Ascending aorta (tissue), 2 donors: ENCODE results near the gene COL15A1. TPM values are rescaled to one million over a fixed set of nuclear protein-coding genes. Genes with fewer than 3 reads are reported as not detected.

ENCODE experiments used
- DNase-seq, 2 donors: peaks; one replicate each; pipeline ENCODE4 v3.0.0-alpha.2; 2019; ENCODE audit warnings: low spot score in 2 of 2
- H3K27ac ChIP-seq, 2 donors: fragments of 200-600 bp; sonication (generic); one replicate each; pipeline ENCODE4 v1.5.1; 2016 to 2017; ENCODE audit warnings: mild to moderate bottlenecking in 1 of 2
- H3K27me3 ChIP-seq: fragments of 200-600 bp; sonication (generic); one replicate; pipeline ENCODE4 v1.5.1; 2017
- H3K36me3 ChIP-seq, 2 donors: fragments of 200-600 bp; sonication (generic); one replicate each; pipeline ENCODE4 v1.5.1; 2016
- H3K4me1 ChIP-seq, 2 donors: fragments of 200-600 bp; sonication (generic); one replicate each; pipeline ENCODE4 v1.5.1; 2016 to 2017; ENCODE audit warnings: mild to moderate bottlenecking in 1 of 2
- H3K4me3 ChIP-seq, 2 donors: fragments of 200-600 bp; sonication (generic); one replicate each; pipeline ENCODE4 v1.5.1; 2016 to 2017; ENCODE audit warnings: mild to moderate bottlenecking in 1 of 2
- H3K9me3 ChIP-seq, 2 donors: fragments of 200-600 bp; sonication (generic); one replicate each; pipeline ENCODE4 v1.5.1; 2016
- CTCF ChIP-seq, 3 experiments: fragments of 200-600 bp in 2 of 3; fragments of 450-650 bp in 1 of 3; sonication (generic) in 2 of 3; IDR thresholded peaks; one replicate each; pipeline ENCODE4 v1.5.1; 2016 to 2019; ENCODE audit warnings: antibody characterized with exemption in 3 of 3, mild to moderate bottlenecking in 1 of 3, moderate library complexity in 1 of 3
- intact Hi-C: fragments of 100-400 bp; cut with DNase I; formaldehyde crosslinking; loops from one replicate; pipeline ENCODE4 v1.15.1; 2023
- total RNA-seq: library from RNA; depleted of rRNA; stranded (reverse); fragments of >200 nt; gene quantifications from one replicate; pipeline ENCODE4 v1.1.0, GENCODE V29; 2016

The COL15A1 gene
- total RNA-seq, 1 donor from 2014 or later: 58.6 TPM

- H3K27me3 ChIP-seq: no peaks in the 10 kb centered on the region
- TF ChIP-seq CTCF (IDR thresholded peaks at IDR 0.05): no peak
- H3K9me3 ChIP-seq: no peaks in the 10 kb centered on the region
- intact Hi-C loops: no loop called here
- H3K4me3 ChIP-seq: no peak overlapping the region
- no peaks in the 10 kb centered on the region for H3K36me3 ChIP-seq
- DNase-seq: no peak
- peaks cover 3 to 6% of the 10 kb centered on the region in 2 donors for H3K4me1 ChIP-seq
- peak overlapping the region in 1 of 2 donors; percentile 17 for H3K27ac ChIP-seq
Measured at GRCh38 chr9:99074902-99075245, 131.2 kb downstream of the COL15A1 start.

GRCh38 chr9:99075246-99075912 lies 131.7 kb downstream of the COL15A1 start:
- H3K27ac ChIP-seq: peak overlapping the region in 1 of 2 donors; percentile 17
- H3K36me3 ChIP-seq: no peaks in the 10 kb centered on the region
- DNase-seq: no peak
- H3K4me3 ChIP-seq: no peak overlapping the region
- H3K27me3 ChIP-seq: no peaks in the 10 kb centered on the region
- H3K4me1 ChIP-seq: peaks cover 3 to 5% of the 10 kb centered on the region in 2 donors
- no peak for TF ChIP-seq CTCF (IDR thresholded peaks at IDR 0.05)
- intact Hi-C loops: no loop called here
- H3K9me3 ChIP-seq: no peaks in the 10 kb centered on the region

GRCh38 chr9:99076030-99076429 lies 132.3 kb downstream of the COL15A1 start:
- intact Hi-C loops: no loop called here
- no peak overlapping the region for H3K4me3 ChIP-seq
- no peak for TF ChIP-seq CTCF (IDR thresholded peaks at IDR 0.05)
- H3K4me1 ChIP-seq: peaks cover 0 to 3% of the 10 kb centered on the region in 2 donors
- H3K27me3 ChIP-seq: no peaks in the 10 kb centered on the region
- no peak overlapping the region for H3K27ac ChIP-seq
- H3K36me3 ChIP-seq: no peaks in the 10 kb centered on the region
- no peak for DNase-seq
- no peaks in the 10 kb centered on the region for H3K9me3 ChIP-seq

- Histone ChIP-seq H3K27ac (no peak overlapping the region), H3K27me3 (no peaks in the 10 kb centered on the region), H3K4me3 (no peak overlapping the region), H3K4me1 (peaks cover 0 to 3% of the 10 kb centered on the region in 2 donors), H3K9me3 (no peaks in the 10 kb centered on the region), H3K36me3 (no peaks in the 10 kb centered on the region)
- intact Hi-C loops: no loop called here
- no peak for TF ChIP-seq CTCF (IDR thresholded peaks at IDR 0.05)
- no peak for DNase-seq
Measured at GRCh38 chr9:99076483-99077171, 132.9 kb downstream of the COL15A1 start.

GRCh38 chr9:99078717-99079116 lies 135.0 kb downstream of the COL15A1 start:
- DNase-seq: no peak
- no peak overlapping the region for H3K27ac ChIP-seq
- no peak overlapping the region for H3K4me3 ChIP-seq
- no peaks in the 10 kb centered on the region for H3K9me3 ChIP-seq
- intact Hi-C loops: no loop called here
- H3K4me1 ChIP-seq: peaks cover 0 to 3% of the 10 kb centered on the region in 2 donors
- no peaks in the 10 kb centered on the region for H3K27me3 ChIP-seq
- no peaks in the 10 kb centered on the region for H3K36me3 ChIP-seq
- no peak for TF ChIP-seq CTCF (IDR thresholded peaks at IDR 0.05)
